ENCODE measurements around the gene SCN5A.

DNA sequence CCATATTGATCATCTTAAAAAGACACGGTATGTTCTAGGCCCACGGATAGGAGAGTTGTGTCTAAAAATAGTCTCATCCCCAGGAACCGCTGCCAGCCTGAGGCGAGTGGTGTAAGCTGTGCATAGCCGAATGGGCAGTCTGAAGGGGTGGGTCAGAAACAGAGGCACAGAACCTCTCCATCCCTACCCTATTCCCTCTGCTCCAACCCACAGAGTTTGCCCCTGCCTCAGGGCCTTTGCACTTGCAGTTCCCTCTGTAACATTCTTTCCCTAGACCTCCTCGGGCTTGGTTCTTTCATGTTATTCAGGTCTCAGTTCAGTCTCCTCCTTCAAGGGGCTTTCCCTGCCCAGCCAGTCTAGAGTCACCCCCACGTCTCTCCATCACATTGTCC lies 4.8 kb downstream of the SCN5A start:
- TF ChIP-seq, protein P1, sequence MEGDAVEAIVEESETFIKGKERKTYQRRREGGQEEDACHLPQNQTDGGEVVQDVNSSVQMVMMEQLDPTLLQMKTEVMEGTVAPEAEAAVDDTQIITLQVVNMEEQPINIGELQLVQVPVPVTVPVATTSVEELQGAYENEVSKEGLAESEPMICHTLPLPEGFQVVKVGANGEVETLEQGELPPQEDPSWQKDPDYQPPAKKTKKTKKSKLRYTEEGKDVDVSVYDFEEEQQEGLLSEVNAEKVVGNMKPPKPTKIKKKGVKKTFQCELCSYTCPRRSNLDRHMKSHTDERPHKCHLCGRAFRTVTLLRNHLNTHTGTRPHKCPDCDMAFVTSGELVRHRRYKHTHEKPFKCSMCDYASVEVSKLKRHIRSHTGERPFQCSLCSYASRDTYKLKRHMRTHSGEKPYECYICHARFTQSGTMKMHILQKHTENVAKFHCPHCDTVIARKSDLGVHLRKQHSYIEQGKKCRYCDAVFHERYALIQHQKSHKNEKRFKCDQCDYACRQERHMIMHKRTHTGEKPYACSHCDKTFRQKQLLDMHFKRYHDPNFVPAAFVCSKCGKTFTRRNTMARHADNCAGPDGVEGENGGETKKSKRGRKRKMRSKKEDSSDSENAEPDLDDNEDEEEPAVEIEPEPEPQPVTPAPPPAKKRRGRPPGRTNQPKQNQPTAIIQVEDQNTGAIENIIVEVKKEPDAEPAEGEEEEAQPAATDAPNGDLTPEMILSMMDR (IDR thresholded peaks at IDR 0.05) = no peak
- no peak for TF ChIP-seq EZH2 (IDR thresholded peaks at IDR 0.05)
